Body of pancreas (tissue), 4 donors: ENCODE results near the gene TMEM82. TPM values are rescaled to one million over a fixed set of nuclear protein-coding genes. Genes with fewer than 3 reads are reported as not detected.

ENCODE experiments used
- ATAC-seq: fragments of 150-250 bp; one replicate; pipeline ENCODE4 v1.9.1; 2016
- DNase-seq, 4 donors: peaks; one replicate each; pipeline ENCODE4 v3.0.0-alpha.2; 2019
- H3K27ac ChIP-seq, 4 donors: fragments of 200-600 bp; sonication (generic); 1 replicate in 3 of 4; 2 replicates in 1 of 4; pipeline versions ENCODE4 v1.5.1 to v1.6.1; 2016 to 2019; ENCODE audit warnings: mild to moderate bottlenecking in 1 of 4, mixed read lengths in 1 of 4, moderate library complexity in 1 of 4
- H3K27me3 ChIP-seq, 2 donors: fragments of 200-600 bp; sonication (generic); one replicate each; pipeline ENCODE4 v1.6.0; 2016; ENCODE audit warnings: mild to moderate bottlenecking in 1 of 2
- H3K36me3 ChIP-seq, 2 donors: fragments of 200-600 bp; sonication (generic); replicated peaks in 1 of 2; 2 replicates each; pipeline ENCODE4 v1.5.1; 2016; ENCODE audit warnings: low read depth in 2 of 2; ENCODE audit not compliant: insufficient read depth in 1 of 2
- H3K4me1 ChIP-seq: fragments of 200-600 bp; sonication (generic); one replicate; pipeline ENCODE4 v1.6.0; 2016
- H3K4me3 ChIP-seq, 2 donors: fragments of 200-600 bp; sonication (generic); 1 replicate in 1 of 2; 2 replicates in 1 of 2; pipeline ENCODE4 v1.5.1; 2016 to 2019
- H3K9me3 ChIP-seq, 3 donors: fragments of 200-600 bp; sonication (generic); 1 replicate in 2 of 3; 2 replicates in 1 of 3; pipeline ENCODE4 v1.5.1; 2016
- CTCF ChIP-seq, 7 experiments: fragments of 450-650 bp in 4 of 7; fragments of 200-600 bp in 3 of 7; sonication (generic) in 3 of 7; IDR thresholded peaks; one replicate each; pipeline ENCODE4 v1.5.1; 2016 to 2019; ENCODE audit warnings: antibody characterized with exemption in 7 of 7
- POLR2A ChIP-seq, 3 donors: fragments of 450-650 bp; IDR thresholded peaks; one replicate each; pipeline ENCODE4 v1.6.1; 2016; ENCODE audit warnings: antibody characterized with exemption in 3 of 3, mild to moderate bottlenecking in 2 of 3
- WGBS, 2 donors: methylation state at CpG; one replicate each; pipeline ENCODE4 v1.1.5; 2017; 5-methylcytosine and 5-hydroxymethylcytosine counted together
- intact Hi-C: fragments of 100-400 bp; cut with DNase I; formaldehyde crosslinking; loops from one replicate; pipeline ENCODE4 v1.15.1; 2023
- total RNA-seq, 2 donors: library from RNA; depleted of rRNA; stranded (reverse); fragments of >200 nt; gene quantifications; one replicate each; pipeline ENCODE4 v1.1.0, GENCODE V29; 2016

TMEM82 gene
- total RNA-seq, 2 donors from 2014 or later: not detected

DNA sequence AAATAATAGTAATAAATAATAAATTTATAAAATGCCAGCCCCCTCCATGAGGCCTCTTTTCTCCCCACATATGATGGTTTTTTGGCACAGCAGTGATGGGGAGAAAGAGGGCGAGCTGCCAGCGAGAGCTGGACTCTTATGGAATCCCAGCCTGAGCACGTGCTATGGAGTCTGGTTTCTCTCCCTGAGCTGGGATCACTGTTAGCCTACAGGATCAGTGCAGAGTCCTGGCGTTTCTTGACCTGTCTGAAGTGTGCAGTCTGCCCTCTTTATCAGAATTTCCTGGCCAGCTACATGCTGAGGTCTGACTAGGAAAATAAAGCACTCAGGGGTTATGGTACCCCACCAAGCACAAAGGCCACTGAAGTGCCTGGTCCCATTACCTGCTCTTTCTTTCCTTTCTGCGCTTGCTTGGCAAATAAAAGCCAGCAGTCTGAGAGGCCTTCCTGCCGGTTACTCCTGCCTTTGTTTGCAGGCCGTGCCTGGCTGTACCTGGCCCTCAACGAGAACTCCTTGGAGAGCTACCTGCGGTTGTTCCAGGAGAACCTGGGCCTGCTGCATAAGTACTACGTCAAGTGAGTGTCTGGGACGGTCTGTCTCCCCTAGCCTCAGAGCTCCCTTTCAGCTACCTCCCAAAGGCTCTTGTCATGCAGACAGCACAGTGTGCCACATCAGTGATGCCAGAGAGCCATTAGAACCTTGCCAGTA lies 24.7 kb upstream of the TMEM82 start:
- no peak overlapping the region for H3K27ac ChIP-seq
- H3K27me3 ChIP-seq: no peaks in the 10 kb centered on the region
- DNase-seq: no peak
- H3K4me1 ChIP-seq: no peaks in the 10 kb centered on the region
- no peak overlapping the region for H3K4me3 ChIP-seq
- peaks cover 0 to 16% of the 10 kb centered on the region in 2 donors for H3K36me3 ChIP-seq
- TF ChIP-seq CTCF (IDR thresholded peaks at IDR 0.05) (no peak), POLR2A (IDR thresholded peaks at IDR 0.05) (no peak)
- H3K9me3 ChIP-seq: no peaks in the 10 kb centered on the region
- intact Hi-C loops: no loop called here
- WGBS, 2 donors: 83 to 96% methylated on average over 8 to 11 of the region's 11 CpGs
- no peak for ATAC-seq

GRCh38 chr1:15718199-15718601 lies 24.1 kb upstream of the TMEM82 start:
- no peaks in the 10 kb centered on the region for H3K9me3 ChIP-seq
- TF ChIP-seq CTCF (IDR thresholded peaks at IDR 0.05) (no peak), POLR2A (IDR thresholded peaks at IDR 0.05) (no peak)
- no peak overlapping the region for H3K27ac ChIP-seq
- ATAC-seq (no peak), DNase-seq (no peak)
- H3K36me3 ChIP-seq: peaks cover 0 to 16% of the 10 kb centered on the region in 2 donors
- intact Hi-C loops: no loop called here
- 73 to 76% methylated on average over 6 to 8 of the region's 8 CpGs for WGBS, 2 donors
- no peaks in the 10 kb centered on the region for H3K4me1 ChIP-seq
- H3K27me3 ChIP-seq: no peaks in the 10 kb centered on the region
- no peak overlapping the region for H3K4me3 ChIP-seq

DNA sequence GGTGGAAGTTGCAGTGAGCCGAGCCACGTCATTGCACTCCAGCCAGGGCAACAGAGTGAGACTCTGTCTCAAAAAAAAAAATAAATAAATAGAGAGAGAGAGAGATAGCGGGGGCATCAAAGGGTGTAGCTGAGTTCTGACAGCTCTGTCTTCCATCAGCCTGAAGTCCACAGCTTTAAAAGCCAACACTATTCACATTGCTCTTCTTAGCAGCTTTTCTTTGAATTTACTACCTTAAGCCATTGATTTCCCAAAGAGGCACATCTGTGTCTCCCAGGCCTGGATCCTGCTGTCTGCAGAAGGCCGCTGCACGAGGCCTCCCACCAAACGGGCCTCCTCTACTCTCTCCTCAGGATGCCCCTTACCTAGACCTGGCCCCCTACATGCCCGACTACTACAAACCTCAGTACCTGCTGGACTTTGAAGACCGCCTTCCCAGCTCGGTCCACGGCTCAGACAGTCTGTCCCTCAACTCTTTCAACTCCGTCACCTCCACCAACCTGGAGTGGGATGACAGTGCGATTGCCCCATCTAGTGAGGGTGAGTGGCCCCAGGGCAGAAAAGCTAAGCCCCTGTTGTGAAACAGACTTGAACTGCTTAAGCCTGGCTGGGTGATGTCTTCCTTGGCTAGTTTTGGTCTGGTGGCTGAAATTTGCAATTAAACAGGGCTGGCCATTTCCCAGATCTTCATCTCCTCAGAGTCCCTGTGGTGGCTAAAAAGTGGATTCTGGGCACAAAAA lies 22.7 kb upstream of the TMEM82 start:
- peaks cover 0 to 16% of the 10 kb centered on the region in 2 donors for H3K36me3 ChIP-seq
- 84 to 92% methylated on average over 11 to 12 of the region's 12 CpGs for WGBS, 2 donors
- no peak for DNase-seq
- ATAC-seq: no peak
- H3K4me3 ChIP-seq: no peak overlapping the region
- H3K9me3 ChIP-seq: no peaks in the 10 kb centered on the region
- no peaks in the 10 kb centered on the region for H3K4me1 ChIP-seq
- H3K27ac ChIP-seq: no peak overlapping the region
- TF ChIP-seq POLR2A (IDR thresholded peaks at IDR 0.05): no peak
- no peak for TF ChIP-seq CTCF (IDR thresholded peaks at IDR 0.05)
- H3K27me3 ChIP-seq: no peaks in the 10 kb centered on the region
- intact Hi-C loops: no loop called here

DNA sequence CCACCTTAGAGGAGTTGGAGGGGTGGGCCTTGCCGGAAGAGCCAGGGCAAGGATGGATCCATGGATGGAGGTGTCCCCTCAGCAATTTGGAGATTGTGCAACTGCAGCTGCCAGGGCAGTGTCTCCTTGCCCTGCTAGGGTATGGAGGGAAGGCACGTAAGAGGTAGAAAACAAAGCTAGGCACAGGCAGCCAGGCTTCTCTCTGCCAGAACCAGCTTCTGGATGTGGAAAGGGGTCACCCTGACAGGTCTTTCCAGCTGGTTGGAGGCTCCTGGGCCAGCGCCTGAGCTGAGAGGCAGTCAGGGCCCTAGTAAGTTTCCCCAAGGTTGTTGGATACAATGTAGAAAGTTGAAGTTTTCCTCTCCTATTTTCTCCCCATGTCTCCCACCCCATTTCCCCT lies 21.4 kb upstream of the TMEM82 start:
- WGBS, 2 donors: 91 to 95% methylated on average over 3 of the region's 3 CpGs
- Histone ChIP-seq H3K4me3 (no peak overlapping the region), H3K27me3 (no peaks in the 10 kb centered on the region), H3K36me3 (peaks cover 0 to 17% of the 10 kb centered on the region in 2 donors), H3K9me3 (no peaks in the 10 kb centered on the region), H3K27ac (no peak overlapping the region), H3K4me1 (no peaks in the 10 kb centered on the region)
- intact Hi-C loops: no loop called here
- TF ChIP-seq CTCF (IDR thresholded peaks at IDR 0.05) (no peak), POLR2A (IDR thresholded peaks at IDR 0.05) (no peak)
- no peak for DNase-seq
- ATAC-seq: no peak
